ENCODE data around the gene MICAL2. TPM values are rescaled to one million over a fixed set of nuclear protein-coding genes. Genes with fewer than 3 reads are reported as not detected.
A peak's percentile ranks its signal among the peaks of the same experiment; 100 is the strongest.

Gene MICAL2
- total RNA-seq, 3 donors from 2014 or later: 263 to 384 (median 312) TPM

DNA sequence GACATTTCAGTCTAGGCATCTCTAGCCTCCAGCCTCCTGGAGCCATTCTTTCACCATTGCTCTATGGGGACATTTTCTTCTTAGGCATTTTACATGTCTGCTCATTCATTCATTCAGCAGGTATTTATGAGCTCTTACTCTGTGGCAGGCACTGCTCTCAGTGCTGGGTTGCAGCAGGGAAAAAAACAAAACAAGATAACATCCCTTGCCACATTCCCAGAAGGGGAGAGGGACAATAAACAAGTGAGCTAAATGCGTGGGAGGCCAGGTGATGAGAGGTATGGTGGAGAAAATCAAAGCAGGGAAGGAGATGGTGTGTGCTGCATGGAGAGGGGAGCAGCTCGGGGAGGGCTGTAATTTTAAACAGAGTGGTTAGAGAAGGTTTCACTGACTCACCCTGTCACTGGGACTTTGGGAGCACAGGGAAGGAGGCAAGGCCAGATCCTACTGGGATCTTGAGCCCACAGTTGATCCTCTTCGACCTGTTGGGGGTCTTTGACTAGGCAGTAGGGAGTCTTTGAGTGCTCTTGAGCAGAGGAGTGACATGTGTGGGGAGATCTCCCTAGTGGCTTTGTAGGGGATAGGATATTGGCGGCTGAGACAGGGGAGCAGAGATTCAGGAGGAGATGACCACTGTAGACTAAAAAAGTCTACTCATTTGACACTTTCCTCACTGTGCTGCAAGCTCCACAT is 17.0 kb downstream of the MICAL2 start:
- TF ChIP-seq, protein P1, sequence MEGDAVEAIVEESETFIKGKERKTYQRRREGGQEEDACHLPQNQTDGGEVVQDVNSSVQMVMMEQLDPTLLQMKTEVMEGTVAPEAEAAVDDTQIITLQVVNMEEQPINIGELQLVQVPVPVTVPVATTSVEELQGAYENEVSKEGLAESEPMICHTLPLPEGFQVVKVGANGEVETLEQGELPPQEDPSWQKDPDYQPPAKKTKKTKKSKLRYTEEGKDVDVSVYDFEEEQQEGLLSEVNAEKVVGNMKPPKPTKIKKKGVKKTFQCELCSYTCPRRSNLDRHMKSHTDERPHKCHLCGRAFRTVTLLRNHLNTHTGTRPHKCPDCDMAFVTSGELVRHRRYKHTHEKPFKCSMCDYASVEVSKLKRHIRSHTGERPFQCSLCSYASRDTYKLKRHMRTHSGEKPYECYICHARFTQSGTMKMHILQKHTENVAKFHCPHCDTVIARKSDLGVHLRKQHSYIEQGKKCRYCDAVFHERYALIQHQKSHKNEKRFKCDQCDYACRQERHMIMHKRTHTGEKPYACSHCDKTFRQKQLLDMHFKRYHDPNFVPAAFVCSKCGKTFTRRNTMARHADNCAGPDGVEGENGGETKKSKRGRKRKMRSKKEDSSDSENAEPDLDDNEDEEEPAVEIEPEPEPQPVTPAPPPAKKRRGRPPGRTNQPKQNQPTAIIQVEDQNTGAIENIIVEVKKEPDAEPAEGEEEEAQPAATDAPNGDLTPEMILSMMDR (IDR thresholded peaks at IDR 0.05): no peak
- no peak overlapping the region for H3K4me3 ChIP-seq
- intact Hi-C loops (cut with DNase I, micrococcal nuclease): no loop called here
- no peaks in the 10 kb centered on the region for H3K36me3 ChIP-seq (ENCODE audit: low read depth)
- ATAC-seq: no peak
- no peak for DNase-seq
- peaks cover 32% of the 10 kb centered on the region for H3K4me1 ChIP-seq (ENCODE audit: low read depth)
- no peaks in the 10 kb centered on the region for H3K9me3 ChIP-seq

DNA sequence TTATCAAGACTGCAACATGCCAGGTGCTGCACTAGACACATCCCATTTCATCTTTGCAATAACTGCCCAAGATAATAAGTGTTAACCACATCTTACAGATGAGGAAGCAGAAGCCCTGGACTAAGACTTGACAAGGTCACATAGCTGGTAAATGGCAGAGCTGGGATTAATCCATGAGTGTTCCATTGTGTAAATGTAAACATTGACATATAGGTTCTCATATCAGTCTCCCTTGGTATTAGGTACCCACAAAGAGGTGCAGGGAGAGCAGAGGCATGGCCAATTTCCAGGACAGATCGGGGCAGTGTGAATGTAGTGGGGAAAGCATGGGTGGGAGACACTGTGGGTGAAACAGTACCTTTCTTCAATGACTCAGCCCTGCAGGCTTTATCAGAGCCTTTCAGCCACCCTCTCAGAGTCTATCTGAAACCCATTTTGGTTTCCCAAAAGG is 17.9 kb downstream of the MICAL2 start:
- no peaks in the 10 kb centered on the region for H3K36me3 ChIP-seq (ENCODE audit: low read depth)
- H3K4me1 ChIP-seq (ENCODE audit: low read depth): peaks cover 32% of the 10 kb centered on the region
- no peaks in the 10 kb centered on the region for H3K9me3 ChIP-seq
- intact Hi-C loops (cut with DNase I, micrococcal nuclease): no loop called here
- ATAC-seq: no peak
- no peak for DNase-seq
- no peak overlapping the region for H3K4me3 ChIP-seq
- TF ChIP-seq, protein P1 (IDR thresholded peaks at IDR 0.05): no peak

DNA sequence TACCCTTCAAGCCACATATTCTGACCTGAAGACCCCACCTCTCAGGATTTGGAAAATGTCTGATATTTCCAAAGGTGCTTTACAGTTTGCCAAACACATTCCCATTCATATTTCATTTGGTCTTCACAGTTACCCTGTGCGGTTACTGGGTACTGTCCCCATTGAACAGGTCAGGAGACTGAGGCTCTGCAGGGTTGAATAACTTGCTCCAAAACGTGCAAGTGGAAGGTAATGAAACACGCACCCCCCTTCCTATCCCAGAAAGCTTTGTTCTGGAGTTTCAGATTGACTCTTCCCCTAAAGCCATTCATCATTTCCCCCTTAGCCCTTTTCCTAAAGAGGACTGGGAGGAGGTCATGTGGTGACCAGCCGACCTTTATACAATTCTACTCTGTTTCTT is 18.8 kb downstream of the MICAL2 start:
- DNase-seq: no peak
- no peak for ATAC-seq
- intact Hi-C loops (cut with DNase I, micrococcal nuclease): no loop called here
- no peaks in the 10 kb centered on the region for H3K9me3 ChIP-seq
- TF ChIP-seq, protein P1 (IDR thresholded peaks at IDR 0.05): no peak
- no peak overlapping the region for H3K4me3 ChIP-seq
- no peaks in the 10 kb centered on the region for H3K36me3 ChIP-seq (ENCODE audit: low read depth)
- peaks cover 32% of the 10 kb centered on the region for H3K4me1 ChIP-seq (ENCODE audit: low read depth)

DNA sequence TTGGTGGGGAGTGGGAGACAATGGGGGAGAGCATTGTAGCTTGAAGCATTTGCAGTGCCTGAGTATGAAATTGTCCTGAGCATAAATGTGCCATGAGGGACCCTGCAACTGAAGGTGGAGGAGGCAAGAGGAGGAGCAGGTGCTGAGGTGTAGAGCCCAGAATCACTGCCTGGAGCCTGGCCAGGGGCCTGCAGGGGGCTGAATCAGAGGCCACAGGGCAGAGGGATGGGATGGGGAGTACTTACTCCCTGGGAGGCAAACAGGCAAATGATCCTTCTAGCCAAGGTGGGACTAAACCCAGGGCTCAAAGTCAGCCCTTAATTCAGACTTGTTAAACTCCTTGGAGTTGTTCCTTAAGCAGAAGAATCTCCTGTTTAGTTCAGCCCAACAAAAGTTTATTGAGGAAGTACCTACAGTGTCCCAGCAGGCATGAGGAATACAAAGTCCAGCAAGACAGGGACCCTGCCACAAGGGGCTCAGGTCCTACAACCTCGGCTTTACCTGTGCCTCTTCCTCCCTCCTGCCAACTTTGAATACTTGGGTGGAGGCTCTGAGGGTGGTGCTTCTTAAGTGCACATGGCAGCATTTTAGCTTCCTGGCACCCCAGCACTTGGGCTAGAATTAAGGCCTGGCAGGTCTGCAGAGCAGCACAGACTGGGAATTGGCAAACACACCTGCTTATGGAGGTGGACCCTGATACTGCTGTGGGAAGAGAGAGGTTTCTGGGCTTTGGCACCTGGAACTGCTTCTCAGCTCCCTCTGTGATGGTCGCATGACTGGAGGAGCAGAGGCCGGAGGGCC is 20.0 kb downstream of the MICAL2 start:
- H3K36me3 ChIP-seq (ENCODE audit: low read depth): no peaks in the 10 kb centered on the region
- H3K9me3 ChIP-seq: no peaks in the 10 kb centered on the region
- TF ChIP-seq, protein P1 (IDR thresholded peaks at IDR 0.05): no peak
- ATAC-seq (peak; percentile 74), DNase-seq (peak; percentile 61 to 68 (median 63))
- no peak overlapping the region for H3K4me3 ChIP-seq
- H3K4me1 ChIP-seq (ENCODE audit: low read depth): peaks cover 28% of the 10 kb centered on the region
- intact Hi-C loops (cut with DNase I, micrococcal nuclease): no loop called here

DNA sequence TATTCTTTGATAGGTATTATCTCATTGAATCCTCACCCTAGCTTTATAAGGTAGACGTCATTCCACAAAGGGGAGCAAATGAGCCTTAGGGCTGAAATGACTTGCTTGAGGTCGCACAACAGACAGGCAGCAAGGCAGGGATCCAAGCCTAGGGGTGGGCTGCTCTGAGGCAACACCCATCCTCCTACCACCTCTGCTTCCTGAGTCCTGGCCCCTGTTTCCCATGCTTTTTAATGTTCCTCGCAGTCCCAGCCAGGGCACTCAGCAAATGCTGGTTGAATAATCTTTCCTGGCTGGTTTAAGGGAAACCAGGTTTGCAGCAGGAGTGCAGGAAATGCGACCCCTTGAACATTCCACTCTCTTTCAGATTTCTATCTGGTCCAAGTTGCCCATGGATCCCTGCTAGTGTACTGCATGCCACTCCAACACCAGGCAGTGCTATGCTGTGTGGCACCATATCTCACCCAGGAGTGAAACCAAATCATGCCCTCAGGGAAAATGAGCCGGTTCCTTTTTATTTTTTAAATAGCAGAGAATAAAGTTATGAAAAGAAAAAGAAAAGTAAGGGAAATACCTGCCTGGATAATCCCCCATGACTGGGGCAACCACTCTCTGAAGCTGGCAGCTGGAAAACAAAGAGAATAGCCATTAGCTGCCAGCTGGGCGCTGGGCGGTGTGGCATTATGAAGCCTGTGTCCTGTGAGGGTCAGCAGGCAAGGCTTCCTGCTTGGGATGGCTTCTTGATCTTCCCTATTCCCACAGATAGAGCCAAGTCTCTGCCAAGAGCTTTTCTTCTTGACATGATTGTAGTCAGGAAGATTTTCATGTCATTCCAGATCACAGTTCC is 21.8 kb downstream of the MICAL2 start:
- Histone ChIP-seq H3K4me3 (no peak overlapping the region), H3K4me1 (ENCODE audit: low read depth) (peaks cover 38% of the 10 kb centered on the region), H3K9me3 (no peaks in the 10 kb centered on the region), H3K36me3 (ENCODE audit: low read depth) (no peaks in the 10 kb centered on the region)
- TF ChIP-seq, protein P1 (IDR thresholded peaks at IDR 0.05): no peak
- no peak for DNase-seq
- ATAC-seq: no peak
- intact Hi-C loops (cut with DNase I, micrococcal nuclease): no loop called here
